Diencephalon (tissue), 1 donor: Measurements from ENCODE around the gene ZNF728. TPM values are rescaled to one million over a fixed set of nuclear protein-coding genes. Genes with fewer than 3 reads are reported as not detected.

ENCODE experiments used
- small RNA-seq: library from RNA; depleted of rRNA; stranded (forward); fragments of <200 nt; gene quantifications from one replicate; pipeline ENCODE3, GENCODE V24; 2014
- total RNA-seq: library from RNA; depleted of rRNA; stranded (reverse); fragments of >200 nt; gene quantifications from one replicate; pipeline ENCODE4 v1.2.3, GENCODE V29; 2014

ZNF728 gene
- total RNA-seq, result 5.5 TPM

GRCh38 chr19:23002690-23003422, at the start of gene ZNF728:
Gene ZNF728 (minus strand): TSS chr19:23003176. CDS start chr19:23003030, 146 bp downstream.

Small RNA genes lying within 50 kb of the gene (small RNA-seq; reads per million reads assigned to genes)
- gene AC022145.2, result not detected

Other genes with a start within 250 kb of the ZNF728 start
- gene ZNF99, start 219.0 kb downstream of the ZNF728 start, total RNA-seq, result 0.92 TPM
- not detected for gene ZNF723, start 170.9 kb downstream of the ZNF728 start, total RNA-seq
- gene ZNF730, start 113.8 kb upstream of the ZNF728 start, total RNA-seq, result 30.2 TPM
- 20.5 TPM for gene ZNF724, start 247.2 kb upstream of the ZNF728 start, total RNA-seq